ENCODE data around the gene ZNF362.

The ZNF362 gene

DNA sequence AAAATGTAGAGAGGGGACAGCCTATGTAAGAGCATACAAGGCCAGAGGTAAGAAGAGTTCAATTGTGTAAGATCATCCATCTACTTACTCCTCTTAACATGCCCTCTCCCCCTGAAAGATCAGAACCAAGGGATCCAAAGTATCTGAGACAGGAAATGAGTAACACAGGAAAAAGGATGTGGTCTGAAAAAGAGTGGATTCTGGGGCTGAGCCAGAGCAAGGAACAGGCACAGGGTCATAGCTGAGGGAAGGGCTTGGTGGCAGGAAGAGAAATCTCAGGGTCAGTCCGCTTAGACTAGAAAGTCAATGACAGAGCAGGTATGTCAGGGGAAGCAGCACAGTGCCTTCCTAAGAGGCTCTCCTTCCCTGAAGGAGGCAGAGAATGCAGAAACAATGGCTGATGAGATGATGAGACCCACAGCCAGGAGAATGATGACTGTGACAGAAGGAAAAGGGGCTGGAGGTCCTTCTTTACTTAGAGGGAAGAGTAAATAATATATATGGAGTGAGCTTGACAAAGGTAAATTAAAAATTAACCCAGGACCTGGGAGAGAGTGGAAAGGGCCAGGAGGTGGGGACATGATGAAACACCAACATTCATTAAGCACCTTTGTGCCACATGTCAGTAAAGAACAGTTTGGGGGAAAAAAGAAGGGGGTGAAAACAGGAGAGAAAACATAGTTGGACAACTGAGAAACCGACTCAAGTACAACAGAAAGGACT, 90.8 kb downstream of the ZNF362 start:
- peaks cover 64 to 83% (median 78%) of the 10 kb centered on the region in 10 experiments for H3K4me1 ChIP-seq
- peak overlapping the region; percentile 88 to 97 (median 92) for H3K4me3 ChIP-seq
- no peaks in the 10 kb centered on the region for H3K9me3 ChIP-seq (replicated peaks in 1 of 11)
- H4K20me1 ChIP-seq: peaks cover 44 to 74% (median 66%) of the 10 kb centered on the region in 11 experiments; a peak in 21 of 22 replicates
- H3K4me2 ChIP-seq: peak overlapping the region; percentile 88 to 98 (median 96)
- no peak for TF ChIP-seq Cebpa-rat (IDR thresholded peaks at IDR 0.05)
- peaks cover 14 to 46% (median 33%) of the 10 kb centered on the region in 11 experiments; a peak in 19 of 22 replicates for H3K36me3 ChIP-seq
- no peaks in the 10 kb centered on the region for H3K27me3 ChIP-seq
- peak overlapping the region; percentile 92 to 99 (median 98); a peak in 21 of 22 replicates for H3K27ac ChIP-seq
- peak overlapping the region; percentile 98 to 100 (median 99) for H3K9ac ChIP-seq

- H3K9ac ChIP-seq: peak overlapping the region; percentile 98 to 100 (median 99)
- peak overlapping the region; percentile 88 to 98 (median 96) for H3K4me2 ChIP-seq
- no peak for TF ChIP-seq Cebpa-rat (IDR thresholded peaks at IDR 0.05)
- H3K27ac ChIP-seq: peak overlapping the region; percentile 92 to 99 (median 98); a peak in 21 of 22 replicates
- peak overlapping the region; percentile 88 to 97 (median 92) for H3K4me3 ChIP-seq
- no peaks in the 10 kb centered on the region for H3K27me3 ChIP-seq
- peaks cover 38 to 69% (median 61%) of the 10 kb centered on the region in 11 experiments; a peak in 21 of 22 replicates for H4K20me1 ChIP-seq
- peaks cover 58 to 78% (median 73%) of the 10 kb centered on the region in 10 experiments for H3K4me1 ChIP-seq
- H3K36me3 ChIP-seq: peaks cover 11 to 41% (median 30%) of the 10 kb centered on the region in 11 experiments; a peak in 19 of 22 replicates
- no peaks in the 10 kb centered on the region for H3K9me3 ChIP-seq (replicated peaks in 1 of 11)
Measured at GRCh38 chr1:33347650-33347992, 91.3 kb downstream of the ZNF362 start.

GRCh38 chr1:33348194-33348593, 91.9 kb downstream of the ZNF362 start:
- Histone ChIP-seq H3K27ac (peak overlapping the region; percentile 92 to 99 (median 98); a peak in 21 of 22 replicates), H3K4me1 (peaks cover 53 to 72% (median 68%) of the 10 kb centered on the region in 10 experiments), H3K27me3 (no peaks in the 10 kb centered on the region), H3K4me3 (peak overlapping the region; percentile 88 to 97 (median 92)), H4K20me1 (peaks cover 34 to 63% (median 55%) of the 10 kb centered on the region in 11 experiments; a peak in 20 of 22 replicates), H3K9me3 (replicated peaks in 1 of 11) (no peaks in the 10 kb centered on the region), H3K36me3 (peaks cover 5 to 36% (median 24%) of the 10 kb centered on the region in 11 experiments; a peak in 19 of 22 replicates), H3K4me2 (peak overlapping the region; percentile 88 to 98 (median 96)), H3K9ac (peak overlapping the region; percentile 98 to 100 (median 99))
- TF ChIP-seq Cebpa-rat (IDR thresholded peaks at IDR 0.05): no peak

DNA sequence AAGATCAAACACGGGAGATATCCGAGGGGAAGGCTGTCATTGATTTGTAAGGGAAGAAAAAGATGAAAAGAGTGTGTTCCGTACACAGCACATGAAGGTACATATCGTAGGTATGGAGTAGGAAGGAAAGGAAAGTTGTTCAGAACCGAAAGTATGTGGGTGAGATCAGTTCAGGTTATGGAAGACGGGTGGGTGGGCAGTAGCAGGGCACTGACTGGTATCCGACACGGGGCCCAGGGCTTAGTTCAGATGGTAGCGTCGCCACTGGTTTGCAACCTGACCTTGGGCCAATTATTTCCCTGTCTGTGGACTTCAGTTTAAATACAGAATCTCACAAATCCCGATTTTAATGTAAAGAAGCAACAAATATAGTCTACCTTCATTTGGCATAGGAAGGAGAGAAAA, 92.4 kb downstream of the ZNF362 start:
- Histone ChIP-seq H4K20me1 (peaks cover 29 to 58% (median 50%) of the 10 kb centered on the region in 11 experiments; a peak in 20 of 22 replicates), H3K9me3 (replicated peaks in 1 of 11) (no peaks in the 10 kb centered on the region), H3K4me3 (peak overlapping the region; percentile 88 to 97 (median 92)), H3K4me1 (peaks cover 48 to 71% (median 68%) of the 10 kb centered on the region in 10 experiments), H3K27ac (peak overlapping the region; percentile 92 to 99 (median 98)), H3K9ac (peak overlapping the region; percentile 98 to 100 (median 99)), H3K36me3 (peaks cover under 1 to 31% (median 19%) of the 10 kb centered on the region in 11 experiments; a peak in 15 of 22 replicates), H3K4me2 (peak overlapping the region; percentile 88 to 98 (median 96)), H3K27me3 (no peaks in the 10 kb centered on the region)
- TF ChIP-seq Cebpa-rat (IDR thresholded peaks at IDR 0.05): no peak

GRCh38 chr1:33349081-33349759, 92.9 kb downstream of the ZNF362 start:
- peak overlapping the region; percentile 92 to 99 (median 98) for H3K27ac ChIP-seq
- no peaks in the 10 kb centered on the region for H3K27me3 ChIP-seq

DNA sequence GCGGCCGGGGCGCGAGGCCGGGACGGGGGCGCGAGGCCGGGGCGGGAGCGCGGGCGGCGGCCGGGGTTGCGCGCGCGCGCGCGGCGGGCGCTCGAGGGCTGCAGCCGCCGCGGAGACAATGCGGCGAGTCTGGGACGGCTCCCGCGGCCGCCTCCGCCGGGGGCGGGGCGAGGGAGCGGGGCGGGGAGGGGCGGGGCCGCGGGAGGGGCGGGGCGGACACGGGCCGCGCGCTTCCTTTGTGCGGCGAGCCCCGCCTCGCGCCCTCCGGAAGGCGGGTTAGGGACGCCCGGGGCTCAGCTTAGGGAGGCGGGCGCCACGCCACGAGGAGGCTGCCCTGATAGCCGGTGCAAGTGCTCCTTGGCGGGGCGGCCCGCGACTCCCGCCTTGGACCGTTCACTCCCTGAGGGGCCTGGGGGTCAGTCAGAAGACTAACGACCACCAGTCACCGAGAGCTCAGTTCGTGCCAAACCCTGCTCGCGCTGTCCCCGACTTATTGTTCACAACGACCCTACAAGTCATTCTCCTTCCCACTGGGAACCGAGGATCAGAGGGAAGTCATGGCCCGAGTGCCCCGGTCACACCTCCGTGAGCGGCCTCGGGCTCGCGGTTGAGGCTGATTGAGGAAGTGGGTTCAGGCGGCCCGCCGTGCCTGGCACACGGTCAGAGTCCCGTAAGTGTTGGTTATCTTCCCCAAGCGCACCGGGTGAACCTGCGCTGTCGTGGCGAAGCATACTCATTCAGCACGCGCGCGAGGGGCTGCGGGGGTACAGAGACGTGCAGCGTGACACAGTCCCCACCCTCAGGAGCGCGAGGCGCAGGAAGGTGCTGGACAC, 93.7 kb downstream of the ZNF362 start:
- Histone ChIP-seq H3K27me3 (no peaks in the 10 kb centered on the region), H3K9ac (peak overlapping the region; percentile 98 to 100 (median 99)), H3K27ac (peak overlapping the region; percentile 92 to 99 (median 98)), H3K36me3 (peaks cover 0 to 18% (median 10%) of the 10 kb centered on the region in 11 experiments; a peak in 9 of 22 replicates), H3K4me3 (peak overlapping the region; percentile 88 to 97 (median 92)), H3K4me1 (peaks cover 39 to 71% (median 68%) of the 10 kb centered on the region in 10 experiments), H3K9me3 (replicated peaks in 1 of 11) (no peaks in the 10 kb centered on the region), H4K20me1 (peaks cover 22 to 45% (median 37%) of the 10 kb centered on the region in 11 experiments; a peak in 19 of 22 replicates), H3K4me2 (peak overlapping the region; percentile 90 to 98 (median 97))
- TF ChIP-seq Cebpa-rat (IDR thresholded peaks at IDR 0.05): no peak

More at GRCh38 chr1:33349081-33349759, 92.9 kb downstream of the ZNF362 start:
- Histone ChIP-seq H3K36me3 (peaks cover 0 to 25% (median 15%) of the 10 kb centered on the region in 11 experiments; a peak in 14 of 22 replicates), H3K4me1 (peaks cover 42 to 71% (median 68%) of the 10 kb centered on the region in 10 experiments), H3K9me3 (replicated peaks in 1 of 11) (no peaks in the 10 kb centered on the region), H3K4me2 (peak overlapping the region; percentile 88 to 98 (median 96)), H3K9ac (peak overlapping the region; percentile 98 to 100 (median 99)), H3K4me3 (peak overlapping the region; percentile 88 to 97 (median 92)), H4K20me1 (peaks cover 26 to 53% (median 45%) of the 10 kb centered on the region in 11 experiments; a peak in 19 of 22 replicates)
- TF ChIP-seq Cebpa-rat (IDR thresholded peaks at IDR 0.05): no peak
